ENCODE results near the gene TLR1.
"Not testable (repeated sequence)": the region's sequence is repeated elsewhere in the genome, so short reads cannot be mapped to it uniquely, and the experiment has no call there.

Gene TLR1

DNA sequence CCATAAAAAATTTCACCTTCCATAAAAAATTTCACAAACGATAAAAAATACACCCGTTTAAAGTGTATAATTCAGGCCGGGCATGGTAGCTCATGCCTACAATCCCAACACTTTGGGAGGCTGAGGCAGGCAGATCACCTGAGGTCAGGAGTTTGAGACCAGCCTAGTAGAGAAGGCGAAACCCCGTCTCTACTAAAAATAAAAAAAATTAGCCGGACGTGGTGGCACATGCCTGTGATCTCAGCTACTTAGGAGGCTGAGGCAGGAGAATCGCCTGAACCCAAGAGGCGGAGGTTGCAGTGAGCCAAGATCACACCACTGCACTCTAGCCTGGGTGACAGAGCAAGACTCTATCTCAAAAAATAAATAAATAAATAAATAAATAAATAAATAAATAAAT lies 1.7 kb upstream of the TLR1 start:
- DNase-seq (ENCODE audit: low spot score) = not testable (repeated sequence)

DNA sequence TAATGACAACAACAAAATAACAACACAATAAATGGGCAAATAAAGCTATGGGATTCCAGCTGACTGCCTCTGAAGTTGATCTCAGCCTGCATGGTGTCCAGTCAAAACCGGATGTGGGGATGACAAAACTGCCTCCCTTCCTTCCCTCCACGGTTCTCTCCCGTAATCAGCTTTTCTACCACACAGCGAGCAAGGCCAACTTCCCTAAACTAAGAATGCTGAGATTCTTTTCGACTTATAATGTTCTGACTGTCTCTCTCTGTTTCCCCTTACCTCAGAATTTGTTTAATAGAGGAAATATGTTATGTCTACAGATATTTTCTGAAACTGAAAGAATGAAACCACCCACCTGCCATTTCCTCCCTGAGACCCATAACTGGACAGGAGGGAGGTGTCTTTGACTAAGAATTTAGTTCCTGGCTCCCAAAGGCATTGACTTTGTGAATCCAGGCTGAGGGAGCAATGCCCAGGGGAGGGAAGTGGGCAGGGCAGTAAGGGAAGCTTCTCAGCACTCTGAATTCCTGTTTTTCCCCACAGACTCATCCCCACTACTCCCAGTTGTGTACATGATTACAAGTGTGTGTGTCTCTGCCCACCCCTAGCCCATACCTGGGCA lies 1.0 kb upstream of the TLR1 start:
- peak; percentile 21 for DNase-seq (ENCODE audit: low spot score)

DNA sequence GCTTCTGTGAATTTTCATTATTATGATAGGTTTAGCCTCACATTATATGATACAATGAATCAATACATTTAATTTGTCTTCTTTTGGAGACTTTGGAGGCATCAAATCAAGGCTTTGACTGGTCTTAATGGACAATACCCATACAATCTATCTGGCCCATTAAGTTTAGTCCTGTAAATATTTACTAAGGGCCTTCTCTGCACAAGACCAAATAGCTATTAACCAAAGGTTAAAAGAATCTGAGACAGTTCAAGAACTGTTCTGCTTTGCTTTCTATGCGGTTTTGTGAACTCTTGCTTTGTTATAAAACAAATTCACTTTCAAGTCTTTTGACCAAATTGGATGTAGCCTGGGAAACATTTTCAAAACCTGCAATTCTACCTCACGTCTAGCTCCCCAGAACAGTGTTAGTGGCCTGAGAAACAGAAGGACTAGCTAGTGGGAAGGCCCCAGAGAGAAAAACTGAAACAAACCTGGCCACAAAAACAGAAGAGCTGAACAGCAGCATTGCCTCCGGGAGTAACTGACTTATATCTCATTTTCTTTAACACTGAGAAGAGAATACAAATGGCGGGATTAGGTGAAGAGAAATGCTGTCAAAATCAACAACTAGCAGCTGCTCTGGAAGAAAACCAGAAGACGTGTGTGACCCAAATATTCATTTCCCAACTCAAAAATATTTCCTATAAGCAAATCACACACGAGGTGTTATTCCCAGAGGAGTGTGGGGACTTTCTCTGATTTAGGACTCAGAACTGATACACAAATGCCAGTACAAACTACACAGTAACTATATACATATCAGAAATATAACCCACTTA lies 548 bp downstream of the TLR1 start:
- no peak for DNase-seq (ENCODE audit: low spot score)

DNA sequence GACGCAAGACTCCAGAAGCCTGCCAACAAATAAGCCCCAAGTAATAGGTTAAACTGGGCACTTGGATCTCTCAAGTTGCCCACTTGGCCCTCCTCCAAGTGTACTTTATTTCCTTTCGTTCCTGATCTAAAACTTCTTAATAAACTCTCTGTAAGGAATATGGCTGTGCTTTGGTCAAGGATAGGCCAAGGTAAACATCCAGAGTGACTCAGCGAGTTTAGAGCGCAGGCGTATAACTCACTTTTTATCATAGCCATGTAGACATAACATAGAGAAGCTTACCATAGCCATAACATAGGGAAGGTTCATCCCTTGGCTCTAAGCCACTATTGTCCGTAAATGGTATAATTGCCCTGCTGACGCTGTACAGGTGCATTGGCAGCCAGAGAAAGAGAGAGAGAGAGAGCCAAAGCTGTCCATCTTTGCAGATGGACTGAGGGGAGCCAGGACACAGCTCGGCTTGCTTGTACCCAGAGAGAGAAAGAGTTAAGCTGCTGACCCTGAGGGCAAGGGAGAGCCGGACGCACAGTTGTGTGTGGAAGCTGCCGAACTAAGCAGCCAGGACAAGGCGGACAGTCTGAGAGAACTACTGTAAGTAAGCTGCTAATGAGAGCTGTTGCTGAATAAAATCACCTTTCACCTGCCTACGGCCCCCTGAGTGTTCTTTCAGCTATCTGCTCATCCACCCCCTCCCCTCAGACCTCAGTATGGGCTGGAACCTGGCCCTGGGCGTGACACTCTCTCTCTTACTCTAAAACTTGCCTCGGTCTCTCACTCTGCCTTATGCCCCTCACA lies 1.8 kb downstream of the TLR1 start:
- DNase-seq (ENCODE audit: low spot score) = no peak

DNA sequence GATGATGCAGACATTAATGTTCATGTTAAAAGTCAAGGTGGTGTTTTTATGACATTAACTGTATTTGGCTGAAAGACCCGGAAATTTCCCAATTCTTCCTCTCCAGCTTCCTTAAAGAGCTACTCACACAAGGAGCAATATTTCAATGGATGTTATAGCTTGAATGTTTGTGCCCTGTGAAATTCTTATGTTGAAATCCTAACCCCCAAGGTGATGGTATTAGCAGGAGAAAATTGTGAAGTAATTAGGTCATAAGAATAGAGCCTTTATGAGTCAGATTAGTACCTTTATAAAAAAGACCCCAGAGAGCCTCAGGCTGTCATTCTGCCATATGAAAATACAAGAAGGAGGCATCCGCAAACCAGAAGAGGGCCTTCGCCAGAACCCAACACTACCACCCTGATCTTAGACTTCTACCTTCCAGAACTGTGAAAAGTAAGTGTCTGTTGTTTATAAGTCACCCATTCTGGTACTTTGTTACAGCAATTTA lies 3.6 kb downstream of the TLR1 start:
- no peak for DNase-seq (ENCODE audit: low spot score)

DNA sequence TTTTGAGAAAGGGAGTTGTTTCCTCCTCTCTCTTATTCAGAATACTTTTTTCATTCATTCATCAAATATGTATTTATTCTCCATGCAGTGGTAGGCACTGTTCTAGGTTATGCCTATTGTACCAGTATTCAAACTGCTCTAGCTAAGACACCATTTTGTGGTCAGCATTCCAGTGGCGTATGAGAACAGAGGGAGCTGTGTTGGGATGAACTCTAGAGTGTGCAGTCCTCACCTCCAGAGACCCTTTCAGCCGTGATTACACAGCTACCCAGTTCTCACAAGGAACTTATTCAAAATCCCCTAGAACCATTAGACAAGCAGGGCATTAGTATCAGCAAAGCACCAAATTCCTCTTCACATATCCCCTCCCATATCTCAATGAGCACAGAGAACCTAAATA lies 4.2 kb downstream of the TLR1 start:
- no peak for DNase-seq (ENCODE audit: low spot score)

DNA sequence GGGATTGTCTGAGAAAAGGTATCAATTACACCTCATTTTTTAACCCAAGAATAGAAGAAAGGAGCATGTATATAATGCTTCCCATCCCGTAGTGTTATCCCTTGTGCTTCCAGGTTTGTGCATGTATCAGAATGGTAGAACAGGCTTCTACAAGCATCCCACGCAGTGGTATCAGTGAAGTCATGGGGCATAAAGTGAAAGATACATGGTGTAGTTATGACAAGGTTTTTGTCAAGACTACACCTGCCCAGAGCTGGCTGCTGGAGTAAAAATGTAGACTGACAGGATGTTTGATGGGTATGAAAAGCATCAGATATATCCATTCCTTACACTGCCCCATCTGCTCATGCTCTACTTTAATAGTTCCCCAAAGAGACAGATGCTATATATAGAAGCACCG lies 9.5 kb downstream of the TLR1 start:
- no peak for DNase-seq (ENCODE audit: low spot score)

DNA sequence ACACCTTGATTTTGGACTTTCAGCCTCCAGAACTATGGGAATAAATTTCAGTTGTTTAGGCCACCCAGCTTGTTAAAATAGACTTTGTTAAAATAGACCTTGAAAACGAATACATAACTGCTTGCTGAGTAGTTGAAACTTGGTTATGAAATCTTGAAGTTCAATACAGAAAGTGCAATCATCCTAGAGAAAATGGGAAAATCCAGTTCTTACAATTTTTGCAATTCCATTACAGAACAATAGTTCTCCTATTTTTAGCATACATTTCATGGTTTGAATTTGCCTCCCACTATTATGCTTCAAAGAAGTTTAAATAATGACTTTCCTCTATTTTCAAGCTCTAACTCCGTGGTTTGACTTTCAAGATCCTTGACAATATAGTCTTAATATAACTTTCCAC lies 10.5 kb downstream of the TLR1 start:
- DNase-seq (ENCODE audit: low spot score) = no peak

DNA sequence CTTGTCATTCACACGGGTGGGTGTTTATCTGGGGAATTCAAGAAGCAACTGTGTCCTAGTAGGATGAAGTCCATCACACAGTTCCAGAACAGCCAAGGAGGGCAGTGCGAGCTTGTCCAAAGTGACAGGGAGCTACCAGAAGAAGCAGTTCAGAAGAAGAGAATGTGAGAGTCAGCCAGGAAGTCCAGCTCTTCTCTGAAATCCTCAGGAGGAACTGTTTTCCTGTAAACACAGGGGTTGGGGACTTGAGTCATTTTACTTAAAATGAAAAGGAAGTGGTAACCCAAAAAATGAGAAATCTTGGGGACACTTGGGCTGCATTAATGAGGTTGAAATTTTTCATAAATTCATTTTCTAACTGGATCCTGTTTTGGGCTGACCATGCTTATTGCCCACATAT lies 13.6 kb downstream of the TLR1 start:
- DNase-seq (ENCODE audit: low spot score) = no peak

DNA sequence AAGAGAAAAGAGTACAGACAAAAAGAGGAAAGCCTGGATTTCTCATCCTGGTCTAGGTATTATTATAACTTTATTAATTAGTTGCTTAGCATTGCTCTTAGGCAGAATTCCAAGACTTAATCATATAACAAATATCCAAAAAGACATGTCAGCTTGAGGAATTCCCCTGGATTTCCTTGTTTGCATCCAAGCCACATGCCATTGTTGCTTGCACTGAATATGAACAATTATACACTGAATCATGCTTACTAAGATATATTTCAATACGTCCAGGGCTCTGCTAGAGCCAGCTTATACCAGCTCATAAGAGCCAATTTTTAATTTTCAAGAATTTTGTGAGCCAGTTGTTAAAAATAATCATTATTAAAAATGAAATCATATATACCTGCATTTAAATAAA lies 16.3 kb downstream of the TLR1 start:
- no peak for DNase-seq (ENCODE audit: low spot score)

DNA sequence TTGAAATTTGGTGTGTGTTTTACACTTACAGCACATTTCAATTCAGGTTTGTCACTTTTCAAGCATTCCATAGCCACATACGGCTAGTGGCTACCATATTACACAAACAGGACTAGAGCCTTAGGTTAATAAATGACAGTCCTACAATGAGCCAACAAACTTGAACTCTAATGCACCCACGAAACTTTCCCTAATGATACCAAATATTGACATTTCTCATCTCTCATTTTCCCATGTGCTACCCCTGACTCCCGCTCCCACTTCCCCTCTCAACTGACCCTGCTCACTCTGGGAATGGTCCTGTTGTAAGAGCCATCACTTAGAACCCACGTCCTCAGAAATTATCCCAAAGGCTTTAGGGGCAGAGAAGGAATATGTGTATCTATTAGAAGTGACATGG lies 16.9 kb downstream of the TLR1 start:
- DNase-seq (ENCODE audit: low spot score) = no peak

DNA sequence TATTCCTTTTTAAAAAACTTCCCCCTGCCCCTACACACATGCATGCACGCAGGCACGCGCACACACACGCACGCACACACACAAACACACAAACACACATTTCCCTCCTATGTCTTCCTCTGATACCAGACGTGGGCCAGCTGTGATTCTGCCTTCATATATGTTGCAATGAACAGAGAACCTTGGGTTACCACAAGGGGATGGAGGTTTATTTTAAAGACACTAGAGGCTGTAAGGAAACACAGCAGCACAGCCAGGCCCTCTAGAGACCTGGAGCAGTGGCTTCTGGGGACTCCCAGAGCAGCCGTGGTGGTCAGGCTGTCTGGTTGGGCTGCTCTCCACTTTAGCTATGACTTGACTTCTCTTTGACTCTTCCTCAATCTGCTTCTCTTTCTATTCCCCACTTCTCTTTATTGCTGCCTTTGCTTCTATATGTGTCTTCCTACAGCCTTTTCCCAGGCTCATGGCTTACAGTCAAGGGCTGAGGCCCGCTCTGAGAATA lies 18.6 kb downstream of the TLR1 start:
- no peak for DNase-seq (ENCODE audit: low spot score)

DNA sequence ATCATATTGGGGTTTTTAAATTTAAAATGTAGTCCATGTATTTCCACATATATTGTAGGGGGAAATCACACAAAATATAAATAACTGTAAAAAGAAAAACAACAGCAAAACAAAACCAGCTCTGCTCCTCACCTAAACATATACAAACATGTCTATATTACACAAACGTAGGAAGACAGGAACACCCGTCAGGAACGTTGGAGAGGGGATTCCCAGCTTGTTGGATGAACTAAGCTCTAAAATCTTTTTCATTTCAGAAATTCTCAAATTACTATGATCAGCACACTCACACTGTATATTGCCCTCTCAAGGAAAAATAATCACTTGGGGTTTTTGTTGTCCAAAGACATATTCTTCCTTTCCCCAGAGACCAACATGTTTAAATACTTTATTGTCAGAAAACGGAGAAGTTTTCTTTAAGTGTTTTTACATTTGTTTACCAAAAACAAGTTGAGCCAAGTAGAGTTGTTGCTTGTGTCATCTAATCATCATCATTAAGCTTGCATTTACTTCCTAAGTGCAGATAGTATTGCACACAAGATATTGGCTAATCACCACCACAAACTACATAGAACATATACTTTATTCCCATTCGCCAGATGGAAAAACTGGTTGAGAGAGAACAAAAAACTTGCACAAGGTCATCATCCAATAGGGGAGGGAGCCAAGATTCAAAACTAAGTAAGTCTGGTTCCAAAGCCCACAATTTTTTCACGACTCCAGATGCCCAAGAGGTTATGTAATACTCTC lies 19.4 kb downstream of the TLR1 start:
- no peak for DNase-seq (ENCODE audit: low spot score)

DNA sequence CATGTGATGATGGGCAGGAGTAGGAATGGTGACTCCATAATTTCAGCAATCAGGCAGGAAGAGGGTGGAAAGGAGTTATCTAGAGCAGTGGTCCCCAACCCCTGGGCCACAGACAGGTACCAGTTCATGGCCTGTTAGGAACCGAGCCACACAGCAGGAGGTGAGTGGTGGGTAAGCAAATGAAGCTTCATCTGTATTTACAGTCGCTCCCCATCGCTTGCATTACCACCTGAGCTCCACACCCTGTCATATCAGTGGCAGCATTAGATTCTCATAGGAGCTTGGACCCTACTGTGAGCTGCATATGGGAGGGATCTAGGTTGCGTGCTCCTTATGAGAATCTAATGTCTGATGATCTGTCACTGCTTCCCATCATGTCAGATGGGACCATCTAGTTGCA lies 20.4 kb downstream of the TLR1 start:
- DNase-seq (ENCODE audit: low spot score) = no peak

DNA sequence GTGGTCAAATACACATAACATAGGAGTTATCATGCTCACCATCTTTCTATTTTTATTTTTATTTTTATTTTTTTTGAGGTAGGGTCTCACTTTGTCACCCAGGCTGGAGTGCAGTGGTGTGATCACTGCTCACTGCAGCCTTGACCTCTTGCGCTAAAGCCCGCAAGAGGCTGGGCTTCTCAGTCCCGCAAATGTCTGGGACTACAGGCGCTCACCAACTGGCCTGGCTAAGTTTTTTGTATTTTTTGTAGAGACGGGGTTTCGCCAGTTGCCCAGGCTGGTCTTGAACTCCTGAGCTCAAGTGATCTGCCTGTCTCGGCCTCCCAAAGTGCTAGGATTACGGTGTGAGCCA lies 21.5 kb downstream of the TLR1 start:
- DNase-seq (ENCODE audit: low spot score) = no peak

DNA sequence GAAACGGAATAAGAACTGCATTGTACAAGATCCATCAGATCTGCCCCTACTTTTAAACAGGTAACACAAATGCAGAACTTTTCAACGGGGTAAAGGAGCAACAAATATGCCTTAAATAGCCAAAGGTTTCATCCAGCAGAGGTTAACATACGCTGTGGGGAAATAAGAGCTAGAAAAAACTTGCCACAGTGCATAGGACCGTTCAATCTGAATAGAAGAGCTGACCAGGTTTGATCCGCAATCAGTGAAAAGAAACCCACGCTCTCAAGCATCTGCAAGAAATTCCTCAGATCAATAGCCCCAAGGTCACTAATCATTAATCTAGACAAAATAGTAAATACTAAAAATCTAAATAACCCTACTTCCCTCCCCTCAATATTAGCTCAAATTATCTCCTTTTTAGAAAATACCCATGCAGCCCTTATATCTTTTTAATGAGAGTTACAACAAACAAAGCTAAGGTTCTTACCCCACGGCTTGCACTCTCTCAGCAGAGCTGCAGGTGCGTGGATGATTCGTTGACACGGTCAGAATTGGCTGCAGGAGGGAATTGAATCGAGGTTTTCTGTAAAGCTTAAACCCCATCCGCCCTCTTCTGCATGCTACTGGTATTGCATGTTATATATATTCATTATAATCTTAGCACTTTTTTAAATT lies 22.0 kb downstream of the TLR1 start, which contains the start of gene TLR10:
Gene TLR10, minus strand, starts transcription at position 539 of the 657 bp plus-strand sequence. CDS start 7,400 bp downstream, outside the sequence.
- DNase-seq (ENCODE audit: low spot score) = peak; percentile 60

DNA sequence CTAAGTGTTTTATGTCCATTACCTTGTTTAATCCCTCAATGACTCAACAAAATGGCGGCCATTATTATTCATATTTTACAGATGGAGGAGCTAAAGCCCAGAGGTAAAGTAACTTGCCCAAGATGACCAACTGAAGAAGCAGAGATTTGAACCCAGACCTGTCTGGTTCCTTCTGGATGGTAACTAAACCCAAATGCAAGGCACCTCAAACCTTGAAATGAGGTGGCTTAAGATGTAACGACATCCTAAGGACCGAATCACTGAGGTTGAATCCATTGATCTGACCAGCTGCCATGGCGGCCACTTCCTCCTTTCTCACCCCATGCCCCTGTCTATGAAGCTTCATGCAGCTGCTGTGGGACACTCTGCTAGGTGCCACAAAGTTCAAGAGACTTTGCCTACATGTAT lies 22.7 kb downstream of the TLR1 start:
- DNase-seq (ENCODE audit: low spot score) = no peak

DNA sequence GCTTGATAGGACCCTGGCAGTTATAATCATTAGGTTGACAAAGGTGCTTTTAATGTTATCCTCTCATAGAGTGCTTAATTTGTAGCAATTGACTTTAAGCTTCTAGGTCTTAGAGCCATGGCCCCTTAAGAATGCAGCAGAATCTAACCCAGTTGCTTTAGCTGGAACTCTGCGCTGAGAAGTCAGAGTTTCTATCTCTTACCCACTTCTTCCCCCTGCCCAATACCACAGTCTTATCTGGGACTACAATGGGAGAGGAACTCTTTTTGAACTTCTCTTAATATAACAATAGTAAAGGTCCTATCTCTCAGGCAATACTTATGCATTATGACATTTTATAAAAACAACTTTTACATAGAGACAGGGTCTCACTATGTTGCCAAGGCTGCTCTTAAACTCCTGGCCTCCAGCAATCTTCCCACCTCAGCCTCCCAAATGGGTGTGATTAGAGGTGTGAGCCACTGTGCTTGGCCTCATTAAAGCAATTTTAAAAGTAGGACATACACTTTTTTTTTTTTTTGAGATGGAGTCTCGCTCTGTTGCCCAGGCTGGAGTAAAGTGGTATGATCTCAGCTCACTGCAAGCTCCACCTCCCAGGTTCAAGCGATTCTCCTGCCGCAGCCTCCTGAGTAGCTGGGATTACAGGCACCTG lies 23.6 kb downstream of the TLR1 start:
- no peak for DNase-seq (ENCODE audit: low spot score)

DNA sequence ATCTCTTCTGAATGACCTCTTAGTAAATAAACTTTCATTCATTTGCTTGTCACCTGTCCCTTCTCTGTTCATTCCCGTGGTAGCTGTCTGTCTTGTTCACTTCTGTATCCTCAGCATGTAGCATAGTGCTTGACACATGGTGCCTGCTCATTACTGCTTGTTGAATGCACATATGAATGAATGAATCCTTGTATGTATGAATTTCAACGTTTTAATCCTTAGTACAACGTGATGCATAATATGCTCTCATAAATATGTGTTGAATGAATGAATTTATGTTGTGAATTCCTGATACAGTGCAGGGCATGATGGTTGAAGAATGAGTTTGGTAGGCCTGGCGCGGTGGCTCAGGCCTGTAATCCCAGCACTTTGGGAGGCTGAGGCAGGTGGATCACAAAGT lies 24.8 kb downstream of the TLR1 start:
- no peak for DNase-seq (ENCODE audit: low spot score)

DNA sequence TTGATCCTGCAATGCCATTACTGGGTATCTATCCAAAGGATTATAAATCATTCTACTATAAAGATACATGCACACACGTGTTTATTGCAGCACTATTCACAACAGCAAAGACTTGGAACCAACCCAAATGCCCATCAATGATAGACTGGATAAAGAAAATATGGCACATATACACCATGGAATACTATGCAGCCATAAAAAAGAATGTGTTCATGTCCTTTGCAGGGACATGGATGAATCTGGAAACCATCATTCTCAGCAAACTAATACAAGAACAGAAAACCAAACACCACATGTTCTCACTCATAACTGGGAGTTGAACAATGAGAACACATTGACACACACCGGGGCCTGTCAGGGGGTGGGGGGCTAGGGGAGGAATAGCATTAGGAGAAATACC lies 26.7 kb downstream of the TLR1 start:
- DNase-seq (ENCODE audit: low spot score) = not testable (repeated sequence)

DNA sequence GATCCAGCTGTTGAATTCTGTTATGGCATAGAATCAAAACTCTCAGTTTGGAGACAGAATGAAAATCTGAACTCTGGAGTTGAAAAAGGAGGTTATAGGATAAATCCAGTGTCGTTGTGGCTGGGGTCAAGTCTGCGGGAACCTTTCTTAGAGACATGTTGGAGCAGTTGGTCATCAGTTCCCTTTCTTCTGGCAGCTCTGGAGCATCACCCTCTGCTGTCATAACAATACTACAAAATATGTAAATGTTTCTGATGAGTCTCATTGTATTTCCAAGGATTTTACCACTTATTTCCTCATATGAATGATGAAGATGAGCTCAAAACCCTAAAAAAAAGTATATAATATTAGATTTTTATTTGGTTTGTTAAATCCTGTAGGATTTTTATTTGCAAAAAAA lies 29.3 kb downstream of the TLR1 start:
- no peak for DNase-seq (ENCODE audit: low spot score)

Measured in CD4-positive, alpha-beta T cell treated with Interleukin-15 for 4 hours (primary cell).